HG03108 (cell line): ENCODE results near the gene PGLYRP3.

Source experiments
- ATAC-seq: cut with Tn5 transposase; IDR thresholded peaks from one replicate; pipeline ENCODE4 v1.9.1; 2021; ENCODE audit warnings: moderate library complexity; ENCODE audit not compliant: unreplicated experiment

PGLYRP3 gene

DNA sequence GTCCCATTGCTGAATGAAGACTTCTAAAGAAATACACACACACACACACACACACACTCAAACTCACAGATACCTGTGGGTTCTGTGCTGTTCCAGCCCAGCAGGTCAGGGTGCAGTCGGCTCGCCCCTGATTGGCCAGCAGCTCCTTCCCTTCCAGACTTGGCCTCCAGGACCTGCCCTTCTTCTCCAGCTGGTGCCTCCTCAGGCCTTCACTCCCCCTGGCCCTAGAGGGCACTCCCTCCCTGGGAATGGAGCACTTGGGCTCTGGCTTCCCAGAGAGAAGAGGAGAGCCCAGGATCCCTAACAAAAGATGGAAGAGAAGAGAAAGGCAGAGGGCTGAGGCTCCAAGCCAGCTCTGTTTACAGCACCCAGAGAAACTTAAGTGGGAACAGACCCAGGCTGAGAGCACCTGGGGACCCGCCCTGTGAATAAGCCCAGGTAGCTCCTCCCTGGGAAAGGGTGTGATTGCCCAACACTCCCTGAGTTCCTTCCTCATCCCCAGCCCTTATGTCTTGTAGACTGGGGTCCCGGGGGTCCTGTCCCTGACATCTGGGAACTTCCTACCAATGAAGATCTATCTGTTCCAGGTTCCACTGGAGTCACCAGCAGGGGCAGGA, at the start of gene PGLYRP3:
PGLYRP3 (minus strand) TSS at position 383 of the 617 bp plus-strand sequence. CDS start 2,287 bp downstream, outside the sequence.
- ATAC-seq: no peak

DNA sequence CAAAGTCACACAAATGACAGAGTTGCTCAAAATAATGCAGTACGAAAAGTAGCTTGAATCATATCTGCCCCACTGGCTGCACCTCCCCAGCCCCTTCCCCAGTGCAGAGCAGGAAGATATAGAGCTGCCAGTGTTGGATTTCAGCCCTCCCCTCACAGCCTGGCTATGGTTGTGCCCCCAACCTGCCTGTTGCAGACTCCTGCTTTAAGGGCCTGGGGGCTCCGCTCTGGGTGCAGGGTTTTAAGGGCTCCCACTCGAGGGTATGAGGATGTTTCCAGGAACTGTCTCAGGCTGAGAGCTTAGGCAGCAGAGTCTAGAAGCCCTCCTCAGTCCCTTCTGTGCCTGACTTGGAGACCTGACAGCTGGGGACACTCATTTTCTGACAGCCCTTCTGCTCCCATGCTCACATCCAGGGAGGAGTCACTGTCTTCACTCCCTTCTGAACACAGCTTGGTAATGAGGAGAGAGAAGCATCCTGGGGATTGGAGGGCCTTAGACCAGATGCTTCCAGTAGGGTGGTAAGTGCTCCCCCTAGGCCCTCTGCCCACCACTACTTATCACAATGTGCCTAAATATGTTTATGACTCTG, 49.5 kb upstream of the PGLYRP3 start:
- no peak for ATAC-seq

DNA sequence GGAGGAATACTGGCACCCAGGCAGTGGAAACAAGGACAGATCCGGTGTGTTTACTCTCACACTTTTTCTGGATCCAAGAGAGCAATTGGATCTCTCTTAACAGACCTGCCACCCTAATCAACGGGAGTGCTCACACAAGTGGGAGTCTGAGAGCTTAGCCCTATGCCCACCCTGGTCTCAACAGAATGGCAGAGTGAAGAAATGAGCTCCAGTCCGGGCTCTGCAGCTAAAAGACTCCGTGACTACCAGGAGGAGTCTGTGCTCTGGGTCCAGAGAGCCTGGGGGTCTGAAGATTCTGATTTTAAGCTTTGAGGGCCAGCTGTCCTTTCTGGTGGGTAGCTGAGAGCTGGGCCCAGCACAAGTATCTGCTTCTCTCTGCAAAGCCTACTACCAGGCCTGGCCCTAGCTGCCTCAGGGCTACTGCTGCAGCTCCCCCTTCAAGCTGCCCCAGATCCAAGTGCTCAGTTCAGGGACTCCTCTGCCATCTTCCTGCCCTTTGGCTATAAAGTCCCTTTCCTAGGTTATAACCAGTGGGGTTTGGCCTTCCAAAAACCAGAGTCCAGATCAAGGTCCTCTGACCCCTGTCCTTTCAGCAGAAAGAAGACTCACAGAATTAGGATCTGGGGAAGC, 48.8 kb upstream of the PGLYRP3 start:
- no peak for ATAC-seq

- no peak for ATAC-seq
These were observed 48.1 kb upstream of the PGLYRP3 start for GRCh38 chr1:153360592-153361479.

DNA sequence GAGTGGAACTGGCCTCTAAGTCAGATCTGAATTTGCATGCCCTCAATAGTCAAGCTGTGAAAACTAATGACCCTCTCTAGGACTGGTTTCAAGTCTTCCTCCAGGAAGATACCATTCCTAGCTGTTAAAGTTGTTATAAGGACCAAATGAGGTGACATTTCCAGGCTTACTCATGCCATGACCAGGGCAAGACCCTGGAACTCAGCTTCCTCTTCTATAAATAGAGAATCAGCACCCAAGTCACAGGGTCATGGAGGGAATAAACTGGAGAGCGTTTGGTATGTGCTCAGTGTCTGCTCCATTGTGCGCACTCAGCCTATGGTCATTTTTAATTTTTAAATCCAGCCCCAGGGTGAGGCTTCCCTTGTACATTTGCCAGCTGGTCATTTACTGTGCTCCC, 47.4 kb upstream of the PGLYRP3 start:
- no peak for ATAC-seq

DNA sequence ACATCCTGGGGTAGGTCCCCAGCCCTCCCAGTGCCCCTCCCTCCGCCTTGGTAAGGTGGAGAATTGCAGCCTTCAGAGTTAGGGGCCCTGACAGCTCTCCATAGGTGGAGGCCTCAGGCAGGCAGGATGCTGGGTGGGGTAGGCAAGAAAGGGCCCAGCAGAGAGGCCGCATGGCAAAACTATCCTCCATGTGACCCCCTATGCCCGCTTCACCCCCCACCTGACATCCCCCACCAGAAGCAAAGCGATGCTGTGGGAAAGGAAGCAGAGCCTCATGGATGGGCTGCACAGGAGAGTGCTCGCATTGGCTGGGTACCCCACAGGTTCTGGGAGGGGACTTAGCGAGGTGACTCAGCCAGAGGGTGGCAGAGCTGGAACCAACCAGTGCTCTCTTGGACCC, 46.5 kb upstream of the PGLYRP3 start:
- ATAC-seq: no peak

GRCh38 chr1:153358691-153358975, 45.9 kb upstream of the PGLYRP3 start:
- no peak for ATAC-seq

DNA sequence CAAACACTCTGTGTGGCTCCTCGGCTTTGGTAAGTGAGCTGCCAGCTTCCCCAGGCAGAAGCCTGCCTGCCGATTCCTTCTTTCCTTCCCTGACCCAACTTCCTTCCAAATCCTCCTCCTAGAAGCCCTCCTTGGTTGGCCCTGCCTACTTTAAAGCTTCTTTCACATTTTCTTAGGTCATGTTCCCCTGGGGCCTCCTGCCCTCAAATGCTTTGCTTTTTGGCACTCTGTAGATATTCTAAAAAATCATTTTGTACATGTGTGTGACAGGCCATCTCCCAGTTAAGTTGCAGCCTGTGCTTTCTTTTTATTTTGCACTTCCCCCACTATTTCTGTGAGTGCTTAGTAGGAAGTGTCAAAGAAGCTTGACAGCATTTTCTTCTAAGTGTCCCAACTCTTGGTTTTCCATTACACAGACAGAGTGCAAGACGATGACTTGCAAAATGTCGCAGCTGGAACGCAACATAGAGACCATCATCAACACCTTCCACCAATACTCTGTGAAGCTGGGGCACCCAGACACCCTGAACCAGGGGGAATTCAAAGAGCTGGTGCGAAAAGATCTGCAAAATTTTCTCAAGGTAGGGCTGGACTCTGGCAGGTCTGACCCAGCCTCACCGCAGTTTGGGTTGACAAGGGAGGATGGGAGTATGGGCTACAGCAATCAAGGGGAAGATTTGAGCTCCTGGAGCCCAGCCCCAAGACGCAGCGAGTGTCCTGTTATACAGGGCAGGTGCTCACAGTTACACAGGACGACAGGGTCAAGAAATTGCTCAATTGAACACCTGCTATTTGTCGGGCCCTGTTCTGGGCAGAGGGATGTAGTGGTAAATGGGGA, 45.3 kb upstream of the PGLYRP3 start, which contains the start of gene S100A9:
S100A9 (plus strand) TSS at position 2 of the 838 bp plus-strand sequence; CDS start at position 432, 430 bp downstream.
- ATAC-seq: no peak

DNA sequence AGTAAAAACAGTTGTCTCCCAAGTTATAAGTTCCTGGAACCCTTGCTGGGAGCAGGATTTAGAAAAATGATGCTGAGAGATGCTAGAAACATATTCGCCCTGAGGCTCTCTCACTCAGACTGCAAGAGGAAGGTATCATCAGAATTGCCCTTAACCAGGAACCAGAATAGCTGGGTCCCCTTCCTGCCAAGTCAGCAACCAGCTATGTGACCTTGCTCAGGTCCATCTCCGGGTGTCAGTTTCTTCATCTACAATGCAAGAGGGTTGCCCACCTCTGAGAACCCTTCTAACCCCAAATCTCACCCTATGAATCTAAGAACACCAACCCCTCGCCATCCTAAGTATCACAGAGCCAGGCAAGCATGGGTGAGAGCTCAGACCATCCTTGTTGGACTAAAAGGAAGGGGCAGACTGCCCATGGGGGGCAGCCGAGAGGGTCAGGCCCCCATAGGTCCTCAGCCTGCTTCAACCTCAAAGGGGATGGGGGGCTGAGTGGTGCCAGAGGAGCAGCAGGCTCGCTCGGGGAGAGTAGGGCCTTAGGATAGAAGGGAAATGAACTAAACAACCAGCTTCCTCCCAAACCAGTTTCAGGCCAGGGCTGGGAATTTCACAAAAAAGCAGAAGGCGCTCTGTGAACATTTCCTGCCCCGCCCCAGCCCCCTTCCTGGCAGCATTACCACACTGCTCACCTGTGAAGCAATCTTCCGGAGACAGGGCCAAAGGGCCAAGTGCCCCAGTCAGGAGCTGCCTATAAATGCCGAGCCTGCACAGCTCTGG, 44.5 kb upstream of the PGLYRP3 start:
- ATAC-seq: no peak

DNA sequence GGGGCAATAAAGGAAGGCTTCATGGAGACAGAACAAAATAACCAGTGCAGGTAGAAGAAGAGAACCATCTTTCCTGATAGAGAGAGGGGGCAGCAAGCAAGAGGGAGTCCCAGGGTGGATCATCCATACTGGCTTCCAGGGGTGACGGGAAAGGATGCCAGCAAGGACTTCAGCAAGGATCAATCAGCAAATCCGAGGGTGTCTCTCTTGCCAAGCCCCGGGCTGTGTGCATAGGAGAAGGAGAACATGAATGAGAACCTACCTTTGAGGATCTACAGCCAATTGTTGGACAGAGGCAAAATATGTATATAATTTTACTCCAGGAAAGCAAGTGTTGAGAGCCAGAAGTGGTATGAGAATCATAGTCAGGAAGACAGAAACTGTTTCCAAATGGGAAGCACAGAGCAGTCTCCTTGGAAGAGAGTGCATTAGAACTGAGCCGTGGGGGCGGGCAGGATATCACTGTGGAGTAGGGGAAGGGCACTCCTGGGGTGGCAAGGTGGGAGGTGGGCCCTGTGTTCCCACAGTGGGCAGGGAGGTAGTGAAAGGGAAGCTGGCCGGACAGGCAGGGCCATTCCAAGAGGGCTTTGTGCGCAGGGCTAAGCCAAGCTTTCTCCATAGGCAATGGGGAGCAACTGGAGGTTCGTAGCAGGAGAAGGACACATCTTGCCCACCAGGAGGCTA, 43.8 kb upstream of the PGLYRP3 start:
- no peak for ATAC-seq

GRCh38 chr1:153355445-153356071, 42.8 kb upstream of the PGLYRP3 start:
- ATAC-seq: no peak

DNA sequence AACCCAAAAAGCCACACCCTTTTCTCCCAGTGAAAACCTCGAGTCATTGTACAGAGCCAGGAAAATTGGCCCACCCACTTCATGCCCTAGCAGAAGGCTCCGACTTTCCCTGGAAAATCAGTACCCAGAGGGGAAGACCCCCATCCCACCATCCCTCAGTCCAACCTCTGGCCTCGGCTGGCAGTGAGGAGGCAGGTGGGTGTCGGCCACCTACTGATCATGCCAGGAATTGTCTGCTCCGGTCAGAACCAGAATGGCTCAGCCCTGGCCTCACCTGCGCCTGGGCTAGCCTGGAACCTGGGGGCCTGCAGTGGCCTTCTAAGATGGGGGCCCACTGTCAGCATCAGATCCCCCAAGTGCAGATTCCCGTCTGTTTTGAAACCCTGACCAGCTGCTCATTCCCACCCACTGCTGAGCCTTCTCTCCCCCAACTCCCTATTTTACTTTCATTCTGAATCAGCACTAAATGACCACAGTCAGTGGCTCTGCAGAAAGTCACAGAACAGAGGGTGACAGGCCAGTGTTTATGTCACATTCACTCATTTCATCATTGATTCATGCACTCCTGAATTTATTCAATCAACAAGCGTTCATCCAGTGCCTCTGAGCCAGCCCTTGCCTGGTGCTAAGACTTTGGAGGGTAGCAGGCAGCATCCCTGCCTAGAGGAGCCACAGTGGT, 41.9 kb upstream of the PGLYRP3 start:
- no peak for ATAC-seq

DNA sequence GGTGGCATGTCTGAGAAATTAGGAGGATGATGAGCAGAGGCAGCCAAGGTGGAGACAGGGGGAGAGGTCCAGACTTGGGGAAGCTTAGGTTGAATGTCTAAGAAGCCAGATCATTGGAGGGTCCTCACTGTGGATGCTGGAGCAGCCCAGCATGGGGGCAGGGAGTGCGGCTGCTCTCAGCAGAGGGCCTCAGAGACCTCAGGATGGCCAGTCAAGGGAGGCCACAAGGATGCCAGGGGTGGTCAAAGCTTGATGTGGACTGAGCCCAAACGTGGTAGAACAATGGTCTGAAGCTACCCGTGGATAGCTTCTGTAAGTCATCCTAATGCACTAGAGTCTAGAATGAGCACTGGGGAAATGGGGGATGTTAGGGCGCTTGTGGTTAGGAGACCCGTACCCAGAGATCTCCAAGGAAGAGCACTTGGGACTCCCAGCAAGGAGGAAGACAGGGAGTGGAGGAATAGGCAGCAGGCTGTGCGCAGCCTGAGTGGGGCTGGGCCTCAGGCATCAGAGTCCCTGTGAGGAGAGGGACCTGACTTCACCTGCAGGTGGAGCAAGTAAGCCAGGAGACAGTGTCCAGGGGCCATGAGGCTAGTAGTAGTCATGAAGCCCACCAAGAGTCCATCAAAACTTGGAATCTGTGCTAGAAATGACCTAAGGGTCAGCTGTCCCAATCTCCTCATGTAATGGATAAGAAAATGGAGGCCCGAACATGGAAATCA, 40.6 kb upstream of the PGLYRP3 start:
- ATAC-seq: no peak

- ATAC-seq: no peak
These were observed 39.8 kb upstream of the PGLYRP3 start for GRCh38 chr1:153352523-153352922.

- no peak for ATAC-seq
These were observed 37.7 kb upstream of the PGLYRP3 start for GRCh38 chr1:153350321-153350957.

- no peak for ATAC-seq
These were observed 36.9 kb upstream of the PGLYRP3 start for GRCh38 chr1:153349363-153350320.
